ENCODE data around the gene EFEMP2.

GRCh38 chr11:65880844-65881421 lies 8.3 kb upstream of the EFEMP2 start:
- TF ChIP-seq CTCF (IDR thresholded peaks at IDR 0.05; ENCODE audit: low read depth, low read length, poor library complexity, severe bottlenecking) (no peak), EZH2phosphoT487 (IDR thresholded peaks at IDR 0.05; ENCODE audit: borderline replicate concordance, low read length) (no peak)

Measured in DOHH2 (cell line).